IPS DF 4.7 (cell line): ENCODE results near the gene CNTNAP5.

ENCODE experiments used
- DNase-seq: peaks from one replicate; pipeline ENCODE4 v3.0.0-alpha.2; 2013; ENCODE audit warnings: low spot score; ENCODE audit errors: extremely low read depth

CNTNAP5 gene

GRCh38 chr2:124607679-124608078 lies 582.6 kb downstream of the CNTNAP5 start:
- DNase-seq, result no peak

GRCh38 chr2:124609667-124610066 lies 584.6 kb downstream of the CNTNAP5 start:
- no peak for DNase-seq

- DNase-seq, result no peak
Observed at GRCh38 chr2:124610141-124610540, 585.1 kb downstream of the CNTNAP5 start.

- DNase-seq, result no peak
Observed at GRCh38 chr2:124610866-124611265, 585.8 kb downstream of the CNTNAP5 start.

- no peak for DNase-seq
Observed at GRCh38 chr2:124623560-124623959, 598.5 kb downstream of the CNTNAP5 start.

GRCh38 chr2:124625561-124625960 lies 600.5 kb downstream of the CNTNAP5 start:
- no peak for DNase-seq

GRCh38 chr2:124626993-124627392 lies 601.9 kb downstream of the CNTNAP5 start:
- DNase-seq, result no peak

GRCh38 chr2:124633812-124634211 lies 608.7 kb downstream of the CNTNAP5 start:
- DNase-seq, result no peak

- DNase-seq, result no peak
Observed at GRCh38 chr2:124639524-124639923, 614.4 kb downstream of the CNTNAP5 start.

GRCh38 chr2:124640221-124640750 lies 615.2 kb downstream of the CNTNAP5 start:
- no peak for DNase-seq

- DNase-seq, result no peak
Observed at GRCh38 chr2:124646166-124646815, 621.2 kb downstream of the CNTNAP5 start.

GRCh38 chr2:124647245-124647644 lies 622.2 kb downstream of the CNTNAP5 start:
- no peak for DNase-seq

- no peak for DNase-seq
Observed at GRCh38 chr2:124647663-124648062, 622.6 kb downstream of the CNTNAP5 start.

GRCh38 chr2:124649001-124649400 lies 623.9 kb downstream of the CNTNAP5 start:
- no peak for DNase-seq

- DNase-seq, result no peak
Observed at GRCh38 chr2:124652099-124652498, 627.0 kb downstream of the CNTNAP5 start.

- no peak for DNase-seq
Observed at GRCh38 chr2:124658373-124658772, 633.3 kb downstream of the CNTNAP5 start.

- no peak for DNase-seq
Observed at GRCh38 chr2:124661558-124661957, 636.5 kb downstream of the CNTNAP5 start.

- no peak for DNase-seq
Observed at GRCh38 chr2:124662946-124663644, 638.0 kb downstream of the CNTNAP5 start.

GRCh38 chr2:124663645-124663997 lies 638.5 kb downstream of the CNTNAP5 start:
- DNase-seq, result peak; percentile 9

GRCh38 chr2:124664363-124664762 lies 639.3 kb downstream of the CNTNAP5 start:
- DNase-seq, result no peak

GRCh38 chr2:124666976-124667375 lies 641.9 kb downstream of the CNTNAP5 start:
- DNase-seq, result no peak

- no peak for DNase-seq
Observed at GRCh38 chr2:124668161-124668560, 643.1 kb downstream of the CNTNAP5 start.

- DNase-seq, result no peak
Observed at GRCh38 chr2:124670187-124670586, 645.1 kb downstream of the CNTNAP5 start.
